GM21447 (cell line): ENCODE data around the gene MYOG.

Source experiments
- ATAC-seq: cut with Tn5 transposase; IDR thresholded peaks from one replicate; pipeline ENCODE4 v1.9.1; 2021; ENCODE audit not compliant: unreplicated experiment

MYOG gene

DNA sequence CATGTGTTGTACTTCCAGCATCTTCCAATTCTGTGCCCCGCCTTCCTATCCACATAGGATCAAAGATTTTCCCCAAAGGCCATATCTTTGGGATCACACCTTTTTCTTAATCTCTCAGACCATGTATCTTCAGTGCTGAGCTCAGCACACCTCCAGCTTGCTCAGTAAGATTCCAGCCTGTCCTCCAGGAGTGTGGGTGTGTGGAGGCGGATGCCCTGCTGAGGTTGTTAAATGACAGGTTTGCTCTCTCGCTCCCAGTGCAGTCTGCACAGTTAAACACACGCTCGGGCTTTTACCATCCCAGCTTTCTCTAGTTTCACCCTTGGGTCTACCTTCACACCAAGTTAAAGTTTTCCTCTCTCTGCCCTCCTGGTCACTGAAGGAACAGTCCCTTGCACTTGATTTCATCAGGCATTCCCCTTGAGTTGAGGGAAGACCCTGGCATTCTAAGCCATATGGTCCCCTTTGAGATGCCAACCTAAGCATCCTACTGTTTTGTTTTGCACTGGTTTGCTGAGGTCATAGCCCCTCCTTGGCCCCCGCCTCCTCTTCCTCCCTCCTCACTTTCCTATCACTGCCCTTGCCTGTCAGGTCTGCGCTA lies 13.7 kb downstream of the MYOG start:
- no peak for ATAC-seq

DNA sequence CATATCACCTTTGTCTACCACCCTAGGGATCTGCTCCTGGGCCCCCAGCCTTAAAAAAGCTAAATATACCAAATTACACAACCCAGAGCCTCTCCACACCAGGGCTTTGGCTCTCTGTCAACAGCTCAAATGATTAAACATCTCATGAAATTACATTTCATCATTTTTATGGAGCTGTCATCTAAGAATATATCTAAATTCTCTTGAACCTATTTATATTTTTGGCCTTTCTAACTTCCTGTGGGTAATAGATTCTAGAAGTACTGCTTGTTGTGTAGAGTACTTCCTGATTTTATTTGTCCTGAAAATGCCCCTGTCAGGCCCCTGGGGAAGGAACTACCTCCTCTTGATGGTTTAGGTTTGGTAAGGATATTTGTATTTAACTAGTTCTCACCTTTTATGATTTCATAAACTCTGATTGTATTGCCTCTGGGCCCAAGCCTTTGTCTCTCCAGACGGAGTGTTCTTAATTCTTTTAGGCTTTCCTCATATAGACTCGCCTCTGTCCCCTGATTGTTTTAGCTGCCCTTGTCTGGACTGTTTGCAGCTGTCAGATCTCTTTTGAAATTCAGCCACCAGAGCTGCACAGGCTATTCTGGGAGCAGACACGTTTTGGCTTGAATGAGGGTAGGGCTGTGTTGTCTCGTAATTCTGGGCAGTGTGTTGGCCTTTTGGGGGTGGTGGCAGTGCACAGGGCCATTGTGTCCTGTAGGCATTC lies 16.6 kb downstream of the MYOG start:
- ATAC-seq: no peak

DNA sequence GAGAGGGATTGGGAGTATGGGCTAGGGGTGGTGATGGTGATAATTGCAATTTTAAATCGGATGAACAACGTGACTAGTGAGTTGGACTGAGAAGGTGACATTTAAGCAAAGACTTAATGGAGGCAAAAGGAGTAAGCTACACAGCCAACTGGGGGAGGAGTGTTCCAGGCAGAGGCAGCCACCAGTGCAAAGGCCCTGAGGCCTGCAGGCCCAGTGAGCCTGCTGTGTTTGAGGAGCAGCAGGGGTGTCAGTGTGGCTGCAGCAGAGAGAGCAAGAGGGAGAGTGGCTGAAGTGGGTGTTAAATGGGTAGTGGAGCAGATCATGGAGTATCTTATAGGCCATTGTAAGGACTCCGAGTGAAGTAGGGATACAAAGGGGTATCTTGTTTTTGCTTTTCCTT lies 18.8 kb downstream of the MYOG start:
- no peak for ATAC-seq

GRCh38 chr1:203065986-203066385 lies 19.8 kb downstream of the MYOG start:
- ATAC-seq: no peak

GRCh38 chr1:203065191-203065590 lies 20.6 kb downstream of the MYOG start:
- no peak for ATAC-seq

GRCh38 chr1:203063287-203063686 lies 22.5 kb downstream of the MYOG start:
- no peak for ATAC-seq

- ATAC-seq: no peak
Observed at GRCh38 chr1:203060115-203060514, 25.7 kb downstream of the MYOG start.

GRCh38 chr1:203059485-203059884 lies 26.3 kb downstream of the MYOG start:
- no peak for ATAC-seq

DNA sequence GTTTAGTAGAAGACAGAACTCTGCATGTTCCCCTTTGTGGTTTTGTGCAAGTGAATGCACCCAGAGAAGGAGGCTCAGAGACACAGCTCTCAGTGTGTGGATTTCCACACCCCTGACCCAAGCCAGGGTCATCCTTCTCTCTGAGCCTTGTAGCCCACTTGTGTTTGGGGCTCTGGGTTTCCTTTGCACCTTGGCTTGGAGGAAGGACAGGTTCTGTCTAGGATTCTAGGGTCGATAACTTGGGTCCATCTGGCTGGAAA lies 27.2 kb downstream of the MYOG start:
- no peak for ATAC-seq

DNA sequence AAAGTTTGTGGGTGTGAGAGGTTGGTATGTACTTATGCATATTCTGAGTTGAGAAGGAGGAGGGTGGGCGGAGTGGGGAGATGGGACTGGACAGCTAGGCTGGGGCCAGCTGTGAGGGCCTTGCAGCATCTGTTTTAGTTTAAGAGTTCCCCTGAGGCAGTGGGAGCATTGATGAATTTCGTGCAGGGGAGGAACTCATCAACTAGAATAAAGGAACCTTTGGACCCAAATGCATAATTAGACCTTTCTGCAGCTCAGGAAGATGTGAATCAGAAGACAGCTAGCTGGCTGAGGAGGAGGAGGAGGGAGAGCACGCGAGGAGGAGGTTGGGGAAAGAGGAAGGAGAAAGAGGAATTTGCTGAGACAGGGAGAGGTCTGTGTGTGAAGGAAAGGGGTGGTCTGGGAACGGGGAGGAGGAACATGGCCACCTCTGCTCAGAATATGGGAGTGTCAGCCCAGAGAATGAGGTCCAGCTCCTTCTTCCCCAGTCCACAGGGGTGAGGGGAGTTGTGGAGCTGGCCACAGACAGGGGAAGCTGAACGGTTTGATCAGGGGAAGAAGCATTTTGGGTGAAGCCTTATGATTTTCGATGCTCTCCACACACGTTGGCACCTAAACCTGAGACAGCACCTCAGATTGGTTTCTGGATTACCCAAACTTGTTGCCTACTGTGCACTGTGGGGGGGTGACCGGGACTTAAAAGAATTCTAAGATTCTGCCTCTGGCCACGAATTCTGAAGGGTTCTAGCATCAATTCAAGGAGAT lies 27.7 kb downstream of the MYOG start:
- ATAC-seq: no peak

GRCh38 chr1:203056516-203056915 lies 29.3 kb downstream of the MYOG start:
- no peak for ATAC-seq

GRCh38 chr1:203056012-203056411 lies 29.8 kb downstream of the MYOG start:
- no peak for ATAC-seq

DNA sequence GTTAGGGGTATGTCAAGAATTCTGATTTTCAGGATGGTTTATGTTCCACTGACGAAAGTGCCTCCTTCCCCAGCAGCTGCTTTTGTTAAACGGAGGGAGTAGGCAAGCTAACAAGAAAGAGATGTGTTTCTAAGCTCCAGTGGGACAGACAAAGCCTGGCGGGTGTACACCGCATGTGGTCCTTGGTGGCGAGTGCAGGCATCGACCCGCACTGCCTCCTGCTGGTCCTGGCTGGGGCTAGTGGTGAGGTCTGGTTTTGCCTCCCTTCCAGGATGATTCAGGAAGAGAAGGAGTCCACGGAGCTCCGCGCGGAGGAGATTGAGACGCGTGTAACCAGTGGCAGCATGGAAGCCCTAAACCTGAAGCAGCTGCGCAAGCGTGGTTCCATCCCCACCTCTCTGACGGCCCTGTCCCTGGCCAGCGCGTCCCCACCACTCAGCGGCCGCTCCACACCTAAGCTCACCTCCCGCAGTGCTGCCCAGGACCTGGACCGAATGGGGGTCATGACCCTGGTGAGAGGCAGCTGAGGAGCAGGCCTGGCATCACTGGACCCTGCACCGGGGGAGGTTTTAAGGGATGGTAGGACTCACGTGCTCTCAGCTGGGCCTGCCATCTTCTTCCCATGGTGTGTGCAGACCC lies 30.5 kb downstream of the MYOG start:
- no peak for ATAC-seq

- no peak for ATAC-seq
Observed at GRCh38 chr1:203054642-203055041, 31.2 kb downstream of the MYOG start.

DNA sequence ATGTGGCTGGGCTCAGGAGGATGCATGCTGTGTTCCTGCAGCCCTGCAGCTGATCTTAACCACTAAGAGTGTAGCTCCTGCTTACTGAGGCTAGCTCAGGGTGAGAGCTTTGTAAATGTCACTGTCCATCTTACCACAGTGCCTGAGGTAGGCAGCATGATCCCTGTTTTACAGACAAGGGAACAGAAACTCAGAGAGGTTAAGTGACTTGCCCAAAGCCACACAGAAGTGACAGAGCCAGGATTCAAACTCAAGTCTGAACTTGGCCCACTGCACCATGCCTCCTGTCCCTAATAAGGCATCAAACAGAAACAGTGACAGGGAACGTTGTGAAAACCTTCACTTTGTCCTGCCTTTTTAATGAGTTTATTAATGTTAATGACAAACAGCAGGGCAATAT lies 31.6 kb downstream of the MYOG start:
- ATAC-seq: no peak

- no peak for ATAC-seq
Observed at GRCh38 chr1:203052601-203053000, 33.2 kb downstream of the MYOG start.

GRCh38 chr1:203051841-203052324 lies 33.9 kb downstream of the MYOG start:
- ATAC-seq: no peak

- ATAC-seq: no peak
Observed at GRCh38 chr1:203050826-203051225, 35.0 kb downstream of the MYOG start.

- no peak for ATAC-seq
Observed at GRCh38 chr1:203049576-203050180, 36.1 kb downstream of the MYOG start.

DNA sequence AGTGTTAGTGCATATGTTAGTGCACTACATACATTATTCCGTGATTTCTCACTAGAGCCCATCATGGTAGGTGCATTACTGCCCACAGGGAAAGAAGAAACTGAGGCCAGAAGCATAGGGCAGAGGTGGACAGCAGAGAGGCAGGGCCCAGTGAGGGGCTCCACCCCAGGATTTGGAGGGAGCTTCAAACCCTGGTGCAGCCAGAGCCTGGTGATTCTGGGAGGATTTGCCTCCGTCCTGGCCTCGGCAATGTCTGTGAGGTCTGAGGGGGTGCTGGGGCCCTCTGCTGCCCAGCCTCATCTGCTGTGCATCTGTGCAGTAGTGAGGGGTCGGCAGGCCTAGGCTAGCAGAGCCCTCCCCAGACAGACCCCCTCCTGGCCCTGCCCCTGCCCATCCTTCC lies 36.7 kb downstream of the MYOG start:
- no peak for ATAC-seq

GRCh38 chr1:203048555-203049051 lies 37.2 kb downstream of the MYOG start:
- ATAC-seq: no peak
